Endometrial microvascular endothelial cells (primary cell): ENCODE results near the gene ACSF2. TPM values are rescaled to one million over a fixed set of nuclear protein-coding genes. Genes with fewer than 3 reads are reported as not detected.

Source experiments
- in situ Hi-C: cut with HindIII; loops from 2 replicates; pipeline ENCODE4 v1.10.0; 2017; ENCODE audit warnings: low sequenced_read_pairs, low pct_unique_long_range_greater_than_20kb; ENCODE audit errors: inconsistent ontology term
- total RNA-seq: library from RNA; depleted of rRNA; stranded (reverse); fragments of >200 nt; gene quantifications from one replicate; pipeline ENCODE4 v1.2.3, GENCODE V29; 2015; ENCODE audit errors: inconsistent ontology term

ACSF2 gene
- total RNA-seq, 1 donor from 2014 or later: 25.8 TPM

DNA sequence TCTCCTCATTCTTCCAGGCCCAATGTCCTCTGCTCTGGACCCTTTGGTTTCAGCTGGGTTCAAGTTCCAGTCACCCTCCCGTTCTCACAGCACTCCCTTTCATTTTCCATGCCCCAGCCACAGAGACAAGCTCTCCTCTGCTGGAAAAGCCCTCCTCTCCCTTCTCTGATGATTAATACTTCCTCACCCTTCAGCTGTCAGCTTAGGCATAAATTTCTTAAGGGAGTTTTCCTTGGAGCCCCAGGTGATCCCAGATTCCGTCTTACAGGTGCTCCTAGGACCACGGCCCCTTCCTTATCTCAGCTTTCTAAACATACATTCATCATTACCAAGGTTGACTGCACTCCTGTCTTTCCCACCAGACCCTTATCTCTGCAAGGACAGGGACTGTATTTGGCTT lies 32.3 kb downstream of the ACSF2 start:
- in situ Hi-C loops: no loop called here

GRCh38 chr17:50458701-50459676 lies 33.0 kb downstream of the ACSF2 start:
- in situ Hi-C loops: no loop called here

- in situ Hi-C loops: no loop called here
Measured at GRCh38 chr17:50459756-50460155, 33.7 kb downstream of the ACSF2 start.

DNA sequence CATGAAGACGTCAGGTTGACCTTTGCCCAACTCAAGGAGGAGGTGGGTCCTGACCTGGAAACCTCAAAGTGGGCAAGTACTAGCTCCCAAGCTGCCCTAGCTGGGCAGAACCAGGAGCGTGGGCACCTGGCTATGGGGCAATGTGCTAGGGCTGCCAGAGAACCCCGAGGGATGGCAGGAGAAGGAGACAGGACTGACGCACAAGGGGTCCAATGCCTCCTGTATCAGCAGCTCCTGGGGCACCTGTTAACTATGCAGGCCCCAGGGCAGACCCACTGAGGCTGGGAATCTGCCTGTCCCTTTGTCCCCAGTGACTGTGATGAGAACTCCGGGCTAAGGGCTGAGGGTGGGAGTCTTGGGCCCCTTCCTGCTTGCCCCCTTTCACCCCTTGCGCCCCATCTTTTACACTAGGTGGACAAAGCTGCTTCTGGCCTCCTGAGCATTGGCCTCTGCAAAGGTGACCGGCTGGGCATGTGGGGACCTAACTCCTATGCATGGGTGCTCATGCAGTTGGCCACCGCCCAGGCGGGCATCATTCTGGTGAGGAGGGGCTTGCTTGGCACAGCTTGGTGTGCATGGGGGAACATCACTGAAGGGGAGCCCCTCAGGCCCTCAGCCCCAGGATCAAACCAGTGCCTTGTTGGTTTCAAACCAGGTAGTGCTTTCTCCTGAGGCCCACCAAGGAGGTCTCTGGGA lies 35.0 kb downstream of the ACSF2 start:
- in situ Hi-C loops: no loop called here

DNA sequence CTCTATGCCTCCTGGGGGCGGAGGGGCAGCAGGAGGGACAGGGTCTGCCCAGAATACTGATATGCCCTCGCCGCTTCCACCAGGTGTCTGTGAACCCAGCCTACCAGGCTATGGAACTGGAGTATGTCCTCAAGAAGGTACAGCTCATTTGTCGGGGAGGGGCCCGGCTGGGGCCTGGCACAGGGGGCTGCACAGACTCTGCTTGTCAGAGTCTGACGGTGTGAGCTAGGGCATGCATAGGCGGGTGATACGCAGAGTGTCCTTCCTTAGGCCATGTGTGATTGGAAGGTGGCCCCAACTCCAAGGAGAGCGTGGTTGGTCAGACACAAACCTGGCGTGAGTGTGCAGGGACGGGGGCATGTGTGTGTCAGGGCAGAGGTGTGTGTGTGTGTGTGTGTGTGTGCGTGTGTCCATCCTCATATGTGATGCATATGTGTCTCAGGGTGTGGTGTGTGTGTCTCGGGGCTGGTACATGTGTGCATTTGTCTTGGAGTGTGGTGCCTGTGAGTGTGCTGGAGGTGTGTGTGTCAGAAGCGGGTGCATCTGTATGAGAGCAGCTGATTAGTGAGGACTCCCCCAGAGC lies 35.6 kb downstream of the ACSF2 start:
- in situ Hi-C loops: no loop called here

- in situ Hi-C loops: no loop called here
Measured at GRCh38 chr17:50462446-50462845, 36.4 kb downstream of the ACSF2 start.

GRCh38 chr17:50464121-50464520 lies 38.1 kb downstream of the ACSF2 start:
- in situ Hi-C loops: no loop called here

GRCh38 chr17:50464736-50465135 lies 38.7 kb downstream of the ACSF2 start:
- in situ Hi-C loops: no loop called here

GRCh38 chr17:50465171-50465570 lies 39.2 kb downstream of the ACSF2 start:
- in situ Hi-C loops: no loop called here

DNA sequence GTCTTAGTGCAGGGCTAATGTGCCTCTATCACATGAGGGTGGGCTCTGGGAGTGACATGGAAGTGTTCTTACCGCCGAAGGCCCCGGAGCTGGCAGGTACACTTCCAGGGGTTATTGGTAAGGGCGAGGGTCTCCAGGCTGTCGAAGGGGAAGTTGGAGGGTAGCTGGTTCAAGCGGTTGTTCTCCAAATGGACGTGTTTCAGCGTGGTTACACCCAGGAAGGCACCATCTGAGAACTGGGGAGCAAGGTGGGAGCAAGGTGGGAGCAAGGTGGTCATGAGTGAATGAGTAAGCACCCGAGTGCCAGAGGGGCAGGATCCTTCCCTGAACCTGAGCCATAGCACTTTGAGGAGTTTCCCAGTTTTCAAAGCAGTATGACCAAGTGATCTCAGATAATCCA lies 39.6 kb downstream of the ACSF2 start:
- in situ Hi-C loops: no loop called here

GRCh38 chr17:50466371-50467113 lies 40.5 kb downstream of the ACSF2 start:
- in situ Hi-C loops: no loop called here

DNA sequence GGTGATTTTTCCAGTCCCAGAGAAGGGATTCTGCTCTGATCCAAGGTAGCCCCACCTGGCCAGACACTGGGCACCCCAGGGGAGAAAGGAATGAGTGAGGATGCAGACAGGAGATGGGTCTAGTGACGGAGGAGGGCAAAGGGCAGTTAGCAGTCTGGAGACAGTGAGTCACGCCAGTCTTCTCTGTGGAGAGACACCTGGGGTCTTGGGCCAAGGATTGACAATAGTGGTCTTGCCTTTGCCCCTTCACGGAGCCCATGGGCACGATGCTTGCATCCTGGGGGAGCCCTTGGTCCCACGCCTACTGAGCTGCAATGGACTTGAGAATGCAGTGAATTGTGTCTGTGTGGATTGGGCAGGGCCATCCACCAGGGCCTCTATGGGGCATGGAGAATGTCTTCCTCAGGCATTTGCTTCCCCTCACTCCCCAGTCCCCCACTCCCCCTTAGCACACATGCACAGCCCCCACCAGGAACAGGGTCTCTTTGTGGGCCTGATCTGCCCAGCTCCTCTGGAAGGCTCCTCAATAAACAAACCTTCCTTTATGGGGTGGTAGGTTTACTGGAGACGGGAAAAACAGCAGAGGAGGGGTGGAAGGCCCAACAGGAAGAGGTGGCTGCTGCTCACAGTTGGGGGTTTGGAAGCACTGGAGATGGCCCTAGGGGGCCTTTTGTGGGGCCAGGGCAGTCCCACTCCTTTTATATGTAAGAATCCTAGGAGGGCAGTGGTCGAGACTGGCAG lies 41.3 kb downstream of the ACSF2 start:
- in situ Hi-C loops: no loop called here

DNA sequence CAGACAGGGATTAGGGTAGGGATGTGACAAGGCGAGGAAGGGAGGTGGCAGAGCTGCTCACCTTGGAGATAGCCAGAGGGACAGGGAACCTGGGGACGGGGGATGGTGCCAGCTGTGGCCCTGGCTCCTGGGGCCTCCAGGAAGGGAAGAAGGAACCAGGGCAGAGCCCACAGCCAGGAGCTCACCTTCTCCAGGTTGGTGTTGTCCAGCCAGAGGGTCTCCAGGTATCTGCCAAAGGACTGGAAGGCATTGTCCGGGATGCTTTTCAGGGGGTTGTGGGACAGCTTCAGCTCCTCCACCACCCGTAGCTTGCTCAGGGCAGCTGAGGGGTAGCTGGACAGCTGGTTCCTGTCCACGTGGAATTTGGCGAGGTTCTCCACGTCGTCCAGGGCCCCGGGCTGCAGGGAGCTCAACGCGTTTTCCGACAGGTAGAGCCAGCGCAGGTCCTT lies 41.9 kb downstream of the ACSF2 start:
- in situ Hi-C loops: no loop called here

GRCh38 chr17:50468304-50469207 lies 42.5 kb downstream of the ACSF2 start, which contains the start of gene CHAD:
Gene CHAD, minus strand, starts transcription at chr17:50468880. Its CDS starts 67 bp downstream, at chr17:50468813.
- in situ Hi-C loops: no loop called here

DNA sequence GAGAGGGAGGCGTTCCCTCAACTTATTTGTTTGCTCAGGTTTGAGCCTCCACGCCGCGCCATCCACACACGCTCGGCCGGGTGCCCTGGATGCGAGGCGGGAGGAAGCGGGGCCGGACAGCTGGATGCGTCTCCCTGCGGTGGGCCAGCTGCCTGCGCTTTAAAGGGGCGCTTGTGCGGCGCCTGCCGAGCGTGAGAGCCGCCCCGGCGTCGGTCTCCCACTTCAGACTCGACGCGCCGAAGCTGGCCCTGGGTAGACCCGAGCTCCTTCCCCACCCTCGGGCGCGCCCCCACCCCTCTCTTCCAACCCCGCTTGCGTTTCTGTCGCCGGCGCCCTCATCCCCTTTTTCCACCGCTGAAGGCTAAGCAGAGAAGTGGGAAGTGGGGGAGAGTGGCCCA lies 43.2 kb downstream of the ACSF2 start:
- in situ Hi-C loops: no loop called here

- in situ Hi-C loops: no loop called here
Measured at GRCh38 chr17:50469671-50470305, 43.8 kb downstream of the ACSF2 start.

DNA sequence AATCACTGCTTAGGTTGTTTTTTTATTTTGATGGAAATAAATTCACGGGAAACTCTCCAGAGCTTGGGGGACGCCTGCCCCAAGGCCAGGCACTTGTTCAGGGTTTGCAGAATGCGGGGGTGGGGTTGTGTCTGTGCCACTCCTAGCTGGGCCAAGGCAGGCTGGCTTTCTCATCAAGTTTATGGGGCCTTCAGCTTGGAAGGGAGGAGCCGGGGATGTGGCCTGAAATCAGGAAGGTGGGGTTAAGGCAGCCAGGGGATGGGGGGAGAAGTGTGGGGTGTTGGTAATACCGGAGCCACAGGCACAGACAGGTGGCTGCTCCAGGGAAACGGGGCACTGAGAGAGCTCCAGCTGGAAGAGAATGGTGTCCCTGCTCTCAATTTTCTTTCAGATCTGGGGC lies 44.4 kb downstream of the ACSF2 start:
- in situ Hi-C loops: no loop called here
